Activated CD4-positive, alpha-beta T cell treated with anti-CD3 and anti-CD28 coated beads, Interleukin-2, amount 10 ng/mL, durations not matched to agents 24 days and 14 days (primary cell): ENCODE results near the gene IGFBP2. TPM values are rescaled to one million over a fixed set of nuclear protein-coding genes. Genes with fewer than 3 reads are reported as not detected.

ENCODE experiments used
- DNase-seq: peaks from one replicate; pipeline ENCODE4 v3.0.0; 2022
- H3K27ac Mint-ChIP-seq: one replicate; pipeline ENCODE4 v1.8.0; 2022; ENCODE audit warnings: mild to moderate bottlenecking, mixed read lengths
- H3K27me3 Mint-ChIP-seq: one replicate; pipeline ENCODE4 v1.8.0; 2022; ENCODE audit warnings: mixed read lengths
- H3K36me3 Mint-ChIP-seq: one replicate; pipeline ENCODE4 v1.8.0; 2022; ENCODE audit warnings: low read depth, mild to moderate bottlenecking, mixed read lengths
- H3K4me1 Mint-ChIP-seq: one replicate; pipeline ENCODE4 v1.8.0; 2021; ENCODE audit warnings: mixed read lengths
- H3K4me3 Mint-ChIP-seq: one replicate; pipeline ENCODE4 v1.8.0; 2022; ENCODE audit warnings: mild to moderate bottlenecking, moderate library complexity, mixed read lengths
- H3K9me3 Mint-ChIP-seq: one replicate; pipeline ENCODE4 v1.8.0; 2021; ENCODE audit warnings: mixed read lengths
- intact Hi-C: fragments of 100-400 bp; cut with micrococcal nuclease; formaldehyde crosslinking; loops from one replicate; pipeline ENCODE4 v1.15.1; 2023
- total RNA-seq: library from RNA; stranded (reverse); gene quantifications from 2 replicates; pipeline ENCODE4 v1.2.3, GENCODE V29; 2022

The IGFBP2 gene
- total RNA-seq, 1 donor from 2014 or later: 42.4 TPM

GRCh38 chr2:216657086-216657855 is 24.1 kb downstream of the IGFBP2 start:
- Mint-ChIP-seq H3K4me1 (peaks cover 4% of the 10 kb centered on the region), H3K9me3 (no peaks in the 10 kb centered on the region), H3K4me3 (no peak overlapping the region), H3K27me3 (no peaks in the 10 kb centered on the region), H3K36me3 (peaks cover 2% of the 10 kb centered on the region), H3K27ac (no peak overlapping the region)
- intact Hi-C loops: no loop called here
- DNase-seq: no peak

GRCh38 chr2:216657980-216658379 is 24.8 kb downstream of the IGFBP2 start:
- DNase-seq: no peak
- Mint-ChIP-seq H3K36me3 (peaks cover 2% of the 10 kb centered on the region), H3K4me3 (no peak overlapping the region), H3K27me3 (no peaks in the 10 kb centered on the region), H3K9me3 (no peaks in the 10 kb centered on the region), H3K27ac (no peak overlapping the region), H3K4me1 (peaks cover 4% of the 10 kb centered on the region)
- intact Hi-C loops: no loop called here

GRCh38 chr2:216658757-216659156 is 25.5 kb downstream of the IGFBP2 start:
- intact Hi-C loops: no loop called here
- Mint-ChIP-seq H3K4me1 (peaks cover 4% of the 10 kb centered on the region), H3K9me3 (no peaks in the 10 kb centered on the region), H3K36me3 (peaks cover 2% of the 10 kb centered on the region), H3K27me3 (no peaks in the 10 kb centered on the region), H3K4me3 (no peak overlapping the region), H3K27ac (no peak overlapping the region)
- DNase-seq: no peak

GRCh38 chr2:216659276-216659675 is 26.1 kb downstream of the IGFBP2 start:
- no peak for DNase-seq
- intact Hi-C loops: no loop called here
- Mint-ChIP-seq H3K27ac (no peak overlapping the region), H3K36me3 (peaks cover 2% of the 10 kb centered on the region), H3K27me3 (no peaks in the 10 kb centered on the region), H3K9me3 (no peaks in the 10 kb centered on the region), H3K4me1 (peaks cover 1% of the 10 kb centered on the region), H3K4me3 (no peak overlapping the region)

- intact Hi-C loops: no loop called here
- Mint-ChIP-seq H3K27me3 (no peaks in the 10 kb centered on the region), H3K9me3 (no peaks in the 10 kb centered on the region), H3K27ac (no peak overlapping the region), H3K36me3 (no peaks in the 10 kb centered on the region), H3K4me1 (no peaks in the 10 kb centered on the region), H3K4me3 (no peak overlapping the region)
- DNase-seq: no peak
Measured at GRCh38 chr2:216660496-216660895, 27.3 kb downstream of the IGFBP2 start.

- H3K4me1 Mint-ChIP-seq: no peaks in the 10 kb centered on the region
- H3K27ac Mint-ChIP-seq: no peak overlapping the region
- H3K9me3 Mint-ChIP-seq: no peaks in the 10 kb centered on the region
- intact Hi-C loops: no loop called here
- DNase-seq: no peak
- H3K27me3 Mint-ChIP-seq: no peaks in the 10 kb centered on the region
- H3K4me3 Mint-ChIP-seq: no peak overlapping the region
- no peaks in the 10 kb centered on the region for H3K36me3 Mint-ChIP-seq
Measured at GRCh38 chr2:216661051-216661450, 27.8 kb downstream of the IGFBP2 start.

- H3K4me3 Mint-ChIP-seq: no peak overlapping the region
- intact Hi-C loops: no loop called here
- no peak overlapping the region for H3K27ac Mint-ChIP-seq
- H3K27me3 Mint-ChIP-seq: no peaks in the 10 kb centered on the region
- no peaks in the 10 kb centered on the region for H3K9me3 Mint-ChIP-seq
- H3K36me3 Mint-ChIP-seq: no peaks in the 10 kb centered on the region
- no peak for DNase-seq
- peaks cover 2% of the 10 kb centered on the region for H3K4me1 Mint-ChIP-seq
Measured at GRCh38 chr2:216661639-216662375, 28.6 kb downstream of the IGFBP2 start.

- DNase-seq: no peak
- intact Hi-C loops: no loop called here
- no peak overlapping the region for H3K4me3 Mint-ChIP-seq
- no peaks in the 10 kb centered on the region for H3K27me3 Mint-ChIP-seq
- no peak overlapping the region for H3K27ac Mint-ChIP-seq
- H3K9me3 Mint-ChIP-seq: no peaks in the 10 kb centered on the region
- peaks cover 2% of the 10 kb centered on the region for H3K4me1 Mint-ChIP-seq
- no peaks in the 10 kb centered on the region for H3K36me3 Mint-ChIP-seq
Measured at GRCh38 chr2:216663106-216663505, 29.9 kb downstream of the IGFBP2 start.

- DNase-seq: no peak
- no peaks in the 10 kb centered on the region for H3K36me3 Mint-ChIP-seq
- H3K4me1 Mint-ChIP-seq: peaks cover 2% of the 10 kb centered on the region
- no peak overlapping the region for H3K27ac Mint-ChIP-seq
- no peaks in the 10 kb centered on the region for H3K9me3 Mint-ChIP-seq
- intact Hi-C loops: no loop called here
- H3K27me3 Mint-ChIP-seq: no peaks in the 10 kb centered on the region
- H3K4me3 Mint-ChIP-seq: no peak overlapping the region
Measured at GRCh38 chr2:216663846-216664245, 30.6 kb downstream of the IGFBP2 start.

GRCh38 chr2:216664593-216665034 is 31.4 kb downstream of the IGFBP2 start:
- Mint-ChIP-seq H3K36me3 (no peaks in the 10 kb centered on the region), H3K4me1 (peaks cover 2% of the 10 kb centered on the region), H3K27ac (no peak overlapping the region), H3K4me3 (no peak overlapping the region), H3K27me3 (peaks cover 5% of the 10 kb centered on the region), H3K9me3 (no peaks in the 10 kb centered on the region)
- no peak for DNase-seq
- intact Hi-C loops: no loop called here

GRCh38 chr2:216665242-216665641 is 32.0 kb downstream of the IGFBP2 start:
- Mint-ChIP-seq H3K27me3 (peaks cover 7% of the 10 kb centered on the region), H3K4me3 (no peak overlapping the region), H3K4me1 (peaks cover 2% of the 10 kb centered on the region), H3K27ac (no peak overlapping the region), H3K36me3 (no peaks in the 10 kb centered on the region), H3K9me3 (no peaks in the 10 kb centered on the region)
- intact Hi-C loops: no loop called here
- DNase-seq: no peak

- DNase-seq: no peak
- intact Hi-C loops: loop anchor here (1.0 kb wide), 1 partner anchor 146 kb away; no protein-coding TSS in a partner anchor
- Mint-ChIP-seq H3K4me1 (peaks cover 2% of the 10 kb centered on the region), H3K27ac (no peak overlapping the region), H3K9me3 (no peaks in the 10 kb centered on the region), H3K27me3 (peaks cover 7% of the 10 kb centered on the region), H3K4me3 (no peak overlapping the region), H3K36me3 (no peaks in the 10 kb centered on the region)
Measured at GRCh38 chr2:216665717-216666116, 32.5 kb downstream of the IGFBP2 start.

- H3K9me3 Mint-ChIP-seq: no peaks in the 10 kb centered on the region
- H3K27ac Mint-ChIP-seq: no peak overlapping the region
- peaks cover 2% of the 10 kb centered on the region for H3K4me1 Mint-ChIP-seq
- no peak overlapping the region for H3K4me3 Mint-ChIP-seq
- peaks cover 9% of the 10 kb centered on the region for H3K27me3 Mint-ChIP-seq
- DNase-seq: peak; percentile 92
- intact Hi-C loops: loop anchor here (1.0 kb wide), 1 partner anchor 147 kb away; no protein-coding TSS in a partner anchor
- no peaks in the 10 kb centered on the region for H3K36me3 Mint-ChIP-seq
Measured at GRCh38 chr2:216666461-216667233, 33.4 kb downstream of the IGFBP2 start.
